ENCODE measurements around the gene FAM219B.

The FAM219B gene

DNA sequence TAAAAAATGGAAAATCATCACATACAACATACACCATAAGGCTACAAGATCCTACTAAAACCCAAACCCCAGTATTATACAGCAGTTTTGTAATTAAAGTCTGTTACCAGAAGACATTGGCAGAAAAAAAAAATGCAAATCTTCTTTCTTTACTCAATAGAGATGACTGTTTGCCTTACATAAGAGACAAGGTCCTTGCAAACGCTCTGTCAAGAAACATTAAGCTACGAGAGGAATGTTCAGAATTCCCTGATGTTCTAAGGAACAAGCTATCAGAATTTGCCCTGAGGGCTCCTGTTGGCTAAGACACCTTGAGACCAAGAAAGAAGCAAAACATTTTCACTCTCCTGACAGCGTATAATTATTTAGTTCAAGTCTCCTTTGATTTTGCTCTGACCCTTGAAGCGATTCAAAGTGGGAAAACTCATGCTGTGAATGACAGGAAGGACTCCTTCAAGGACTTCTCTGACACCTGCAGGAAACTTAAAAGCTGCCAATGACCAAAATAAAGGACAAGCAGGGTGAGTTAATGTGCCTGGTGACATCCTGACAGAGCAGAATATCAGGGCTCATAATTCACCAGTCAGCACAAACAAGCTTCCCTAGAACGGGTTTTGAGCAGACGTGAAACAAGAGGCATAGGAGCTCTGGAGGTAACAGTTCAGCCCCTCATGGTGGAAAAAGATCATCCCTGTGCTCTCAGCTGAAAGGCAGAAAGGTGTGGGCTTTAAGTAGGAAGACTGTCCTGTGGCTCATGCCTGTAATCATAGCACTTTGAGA, 36.0 kb downstream of the FAM219B start:
- DNase-seq: peak; percentile 83

- DNase-seq: peak; percentile 71
These were observed 36.8 kb downstream of the FAM219B start for GRCh38 chr15:74869726-74870407.

DNA sequence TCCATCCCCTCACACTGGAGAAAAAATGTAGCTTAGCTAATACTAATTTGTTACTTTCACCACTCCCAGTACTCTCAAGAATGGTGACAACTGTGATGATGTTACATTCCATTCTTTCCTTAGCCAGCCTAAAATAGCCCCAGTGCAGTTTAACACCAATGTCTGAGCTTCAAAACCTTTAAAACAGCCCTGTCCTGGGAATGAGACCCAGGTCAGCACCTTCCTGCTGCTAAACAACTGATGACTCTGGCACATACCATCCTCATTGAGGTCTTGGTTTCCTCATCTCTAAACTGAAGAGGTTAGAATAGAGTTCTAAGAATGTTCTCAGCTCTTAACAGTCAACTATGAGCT, 37.3 kb downstream of the FAM219B start:
- no peak for DNase-seq

GRCh38 chr15:74868059-74868458, 38.6 kb downstream of the FAM219B start:
- no peak for DNase-seq

DNA sequence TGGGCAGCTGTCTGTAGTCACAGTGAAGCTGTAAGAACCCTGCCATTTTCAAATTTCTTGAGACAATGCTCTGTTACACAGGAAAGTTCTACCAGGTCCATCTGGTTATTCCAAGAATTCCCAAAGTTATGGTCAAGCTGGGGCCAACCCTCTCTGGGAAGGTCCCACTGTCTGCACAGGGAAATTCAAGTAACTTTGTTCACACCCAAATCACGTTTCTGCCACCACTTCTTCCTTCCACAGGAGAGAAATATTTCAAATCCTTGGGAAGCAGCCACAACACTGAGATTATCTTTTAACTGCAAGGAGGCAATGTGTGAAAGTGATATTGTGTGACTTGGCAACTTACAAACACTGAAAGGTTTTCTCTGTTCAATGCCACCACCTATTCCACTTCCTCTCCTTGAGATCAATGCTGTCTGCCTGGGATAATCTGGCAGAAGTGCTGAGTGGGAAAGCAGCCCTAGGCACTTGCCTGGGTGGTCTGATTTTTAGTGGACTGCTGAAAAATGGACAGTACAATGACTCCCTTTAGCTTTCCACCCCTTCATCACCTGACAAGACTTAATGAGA, 39.1 kb downstream of the FAM219B start:
- no peak for DNase-seq

GRCh38 chr15:74866090-74866489, 40.6 kb downstream of the FAM219B start:
- DNase-seq: peak; percentile 87

DNA sequence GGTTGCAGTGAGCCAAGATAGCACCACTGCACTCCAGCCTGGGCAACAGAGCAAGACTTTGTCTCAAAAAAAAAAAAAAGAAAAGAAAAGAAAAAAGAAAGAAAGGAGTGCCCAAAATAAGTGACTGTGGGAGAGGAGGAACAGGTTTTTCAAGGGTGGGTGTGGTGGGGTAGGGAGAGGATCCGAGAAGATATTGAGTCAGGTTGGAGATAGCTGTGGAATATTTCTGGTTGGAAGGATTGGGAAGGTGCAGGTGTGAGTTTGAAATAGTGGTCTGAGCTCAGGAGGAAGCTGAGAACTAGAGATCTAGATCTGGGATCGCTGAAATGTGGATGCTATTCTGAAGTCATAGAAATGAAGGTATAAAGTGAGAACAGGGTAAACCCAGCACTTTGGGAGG, 41.3 kb downstream of the FAM219B start:
- no peak for DNase-seq

DNA sequence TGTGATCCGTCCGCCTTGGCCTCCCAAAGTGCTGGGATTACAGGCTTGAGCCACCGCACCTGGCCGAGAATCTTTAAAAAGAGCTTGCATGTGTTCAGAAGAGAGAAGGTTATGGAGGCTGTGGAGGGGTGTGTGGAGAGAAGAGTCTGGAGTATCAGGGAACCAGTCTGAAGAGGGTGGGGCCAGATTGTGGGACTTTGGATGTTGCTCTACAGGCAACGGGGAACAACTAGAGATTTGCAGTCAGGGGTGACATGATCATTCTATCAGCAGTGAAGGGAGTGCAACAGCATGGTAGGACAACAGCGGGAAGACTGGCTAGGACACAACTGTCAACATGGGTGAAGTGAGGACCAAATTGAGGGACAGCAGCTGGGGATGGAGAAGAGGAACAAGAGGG, 42.4 kb downstream of the FAM219B start:
- no peak for DNase-seq

GRCh38 chr15:74863239-74864056, 43.2 kb downstream of the FAM219B start:
- DNase-seq: peak; percentile 70

DNA sequence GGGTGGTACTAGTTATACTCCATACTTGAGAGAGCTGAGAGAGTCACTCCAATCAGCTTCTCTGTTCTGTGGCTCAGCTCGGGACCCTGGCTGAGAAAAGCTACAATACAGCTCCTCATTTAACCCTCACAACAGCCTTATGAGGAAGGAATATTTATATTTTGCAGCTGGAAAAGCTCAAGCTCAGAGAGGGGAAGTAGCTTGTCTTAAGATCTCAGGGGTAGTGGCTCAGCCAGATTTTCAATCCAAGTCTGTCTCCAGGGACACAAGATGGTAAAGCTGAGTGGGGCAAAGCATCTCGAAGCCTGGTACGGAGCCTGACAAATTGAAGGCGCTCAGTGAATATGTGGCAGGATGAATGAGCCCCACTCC, 48.3 kb downstream of the FAM219B start:
- no peak for DNase-seq

DNA sequence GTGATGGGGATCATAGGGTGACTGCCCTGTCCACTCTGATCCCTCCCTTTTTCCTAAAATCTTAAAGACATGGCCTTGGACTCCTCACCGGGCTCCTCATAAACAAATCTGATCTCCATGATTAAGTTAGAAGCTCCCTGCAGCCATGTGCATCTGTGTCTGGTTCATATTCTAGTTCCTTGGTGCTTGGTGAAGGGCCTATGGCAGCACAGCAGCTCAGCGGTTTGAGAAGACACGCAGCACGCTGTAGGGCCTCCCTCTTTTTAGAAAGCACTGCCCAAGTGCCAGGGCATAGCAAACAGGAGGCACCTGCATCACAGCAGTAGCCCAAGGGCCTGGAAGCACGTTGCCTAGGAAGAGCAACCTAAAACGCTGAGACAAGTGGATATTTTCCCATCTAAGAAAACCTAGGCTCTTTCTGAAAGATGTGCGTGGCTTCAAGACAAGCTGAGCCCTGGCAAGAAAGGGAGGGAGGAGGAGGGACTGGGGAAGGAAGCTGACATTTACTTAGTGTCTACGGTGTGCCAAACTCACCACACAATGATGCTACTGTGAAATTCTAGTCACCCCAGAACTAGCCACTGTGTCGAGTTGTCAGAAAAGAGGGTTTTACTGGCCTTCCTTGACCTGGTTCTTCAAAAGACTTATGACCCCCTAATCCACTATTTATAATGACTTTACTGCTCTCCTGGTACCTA, 48.8 kb downstream of the FAM219B start:
- DNase-seq: no peak

- DNase-seq: no peak
These were observed 49.5 kb downstream of the FAM219B start for GRCh38 chr15:74857082-74857655.

DNA sequence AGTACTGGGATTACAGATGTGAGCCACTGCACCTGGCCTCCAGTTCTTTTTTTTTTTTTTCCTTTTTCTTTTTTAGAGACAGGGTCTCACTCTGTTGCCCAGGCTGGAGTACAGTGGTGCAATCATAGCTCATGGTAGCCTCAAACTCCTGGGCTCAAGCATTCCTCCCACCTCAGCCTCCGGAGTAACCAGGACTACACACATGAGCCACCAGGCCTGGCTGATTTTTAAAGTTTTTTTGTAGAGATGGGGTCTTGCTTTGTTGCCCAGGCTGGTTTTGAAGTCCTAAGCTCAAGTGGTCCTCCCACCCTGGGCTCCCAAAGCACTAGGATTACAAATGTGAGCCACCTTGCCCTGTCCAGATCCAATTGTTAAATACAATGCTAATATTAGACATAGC, 50.1 kb downstream of the FAM219B start:
- no peak for DNase-seq

DNA sequence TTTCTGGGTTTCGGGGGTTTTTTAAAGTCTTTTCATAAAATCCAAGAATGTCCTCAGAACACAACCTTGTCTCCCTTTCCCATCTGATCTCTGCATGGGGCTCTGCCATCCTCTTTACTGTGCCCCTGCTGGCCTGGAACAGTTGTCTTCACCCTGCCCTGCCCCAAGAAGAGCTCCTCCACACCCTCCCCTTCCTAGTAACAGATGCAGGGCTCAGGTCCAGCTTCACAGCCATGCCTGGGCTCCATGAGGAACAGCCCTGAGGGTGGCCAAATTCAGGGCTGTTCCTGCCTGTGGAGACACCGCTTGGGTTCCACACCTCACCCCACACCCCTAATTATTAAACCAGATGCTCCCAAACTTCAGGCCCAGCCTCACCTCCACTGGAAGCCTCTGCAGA, 50.8 kb downstream of the FAM219B start:
- no peak for DNase-seq

DNA sequence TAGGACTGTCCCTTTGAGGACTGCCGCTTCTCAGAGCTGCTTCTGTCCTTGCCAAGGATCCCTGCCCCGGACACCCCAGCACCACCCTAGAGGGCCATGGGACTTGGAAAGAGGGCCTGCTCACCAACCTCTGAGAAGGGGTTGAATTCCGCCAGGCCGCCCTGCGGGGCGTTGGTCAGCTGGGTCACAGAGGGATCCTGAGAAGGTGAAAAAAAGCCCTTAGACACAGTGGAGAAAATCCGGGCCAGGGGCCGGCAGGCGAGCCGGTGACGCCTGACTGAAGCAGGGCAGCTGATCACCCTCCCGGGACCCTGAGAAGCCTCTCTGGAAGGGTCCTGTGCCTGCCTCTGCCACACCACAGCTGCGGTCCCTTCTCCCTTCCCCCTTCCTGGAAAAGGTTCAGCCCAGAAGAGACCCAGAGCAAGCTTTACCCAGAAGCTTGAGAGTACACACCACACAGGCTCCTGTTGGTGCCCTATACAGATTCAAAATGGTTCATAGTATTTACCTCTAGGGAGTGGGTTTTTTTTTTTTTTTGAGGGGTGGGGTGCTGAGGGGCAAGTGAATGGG, 52.1 kb downstream of the FAM219B start:
- no peak for DNase-seq

DNA sequence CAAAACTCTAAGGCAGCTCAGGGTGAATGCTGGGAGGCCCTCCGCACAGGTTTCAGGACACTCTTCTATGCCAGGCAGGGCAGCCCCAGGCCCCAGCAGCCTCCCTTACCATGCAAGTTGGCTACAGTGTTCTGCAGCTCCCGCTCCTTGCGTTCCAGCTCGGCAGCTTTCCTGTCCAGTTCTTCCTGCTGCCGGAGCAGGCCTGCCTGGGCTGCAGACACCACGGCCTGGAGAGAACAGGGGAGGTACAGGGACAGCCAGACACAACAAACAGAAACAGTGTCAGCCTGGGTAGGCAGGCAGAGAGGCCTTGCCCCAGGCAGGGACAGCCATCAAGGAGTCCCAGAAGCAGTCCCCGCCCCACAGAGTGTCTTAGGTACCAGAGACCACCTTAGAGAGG, 54.7 kb downstream of the FAM219B start:
- DNase-seq: peak; percentile 74

DNA sequence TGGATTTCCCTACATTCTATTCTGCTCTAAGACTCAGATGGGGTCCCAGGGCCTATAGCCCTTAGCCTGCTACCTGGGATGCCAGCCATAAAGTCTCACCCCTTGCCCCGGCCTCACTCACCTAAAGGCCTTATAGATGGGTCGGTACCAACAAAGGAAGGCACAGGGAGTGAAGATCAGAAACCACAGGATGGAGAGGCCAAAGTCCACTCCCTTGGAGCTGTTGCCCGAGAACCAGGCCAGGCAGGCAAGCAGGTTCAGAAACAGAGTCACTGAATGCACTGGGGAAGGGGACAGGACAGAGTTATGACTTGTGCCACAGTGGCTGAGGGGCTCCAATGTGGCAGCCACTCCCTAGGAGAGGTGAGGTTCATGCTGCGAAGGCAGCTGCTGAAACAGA, 56.3 kb downstream of the FAM219B start:
- no peak for DNase-seq

Measured in islet precursor cell (in vitro differentiated cells).